D721Med (cell line): ENCODE data around the gene DVL1.

ENCODE experiments used
- DNase-seq: peaks from one replicate; pipeline ENCODE4 v3.0.0; 2011; ENCODE audit warnings: low spot score; ENCODE audit not compliant: insufficient read length
- FAIRE-seq: peaks from 2 replicates; lab custom pipeline; 2011; peaks lifted over from hg19 to GRCh38; lab: Jason Lieb, UNC
- TF ChIP-seq, protein P1 (sequence below): IDR thresholded peaks from 2 replicates; pipeline ENCODE4 v1.5.1; 2012; ENCODE audit warnings: mild to moderate bottlenecking, control low read depth; ENCODE audit not compliant: insufficient read depth; ENCODE audit errors: missing control alignments

DVL1 gene

DNA sequence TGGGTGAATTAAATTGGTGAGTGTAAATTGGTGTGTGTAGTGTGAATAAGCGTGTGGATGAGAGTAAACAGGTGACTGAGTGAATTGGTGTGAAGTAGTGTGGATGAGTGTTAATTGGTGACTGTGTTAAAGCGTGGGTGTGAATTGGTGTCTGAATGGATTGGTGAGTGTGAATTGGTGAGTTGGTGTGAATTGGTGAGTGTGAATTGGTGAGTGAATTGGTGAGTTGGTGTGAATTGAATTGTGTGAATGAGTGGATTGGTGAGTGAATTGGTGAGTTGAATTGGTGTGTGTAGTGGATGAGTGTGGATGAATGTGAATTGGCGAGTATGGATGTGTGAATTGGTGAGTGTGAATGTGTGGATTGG, 17.5 kb upstream of the DVL1 start:
- FAIRE-seq (no peak), DNase-seq (no peak)
- TF ChIP-seq, protein P1, sequence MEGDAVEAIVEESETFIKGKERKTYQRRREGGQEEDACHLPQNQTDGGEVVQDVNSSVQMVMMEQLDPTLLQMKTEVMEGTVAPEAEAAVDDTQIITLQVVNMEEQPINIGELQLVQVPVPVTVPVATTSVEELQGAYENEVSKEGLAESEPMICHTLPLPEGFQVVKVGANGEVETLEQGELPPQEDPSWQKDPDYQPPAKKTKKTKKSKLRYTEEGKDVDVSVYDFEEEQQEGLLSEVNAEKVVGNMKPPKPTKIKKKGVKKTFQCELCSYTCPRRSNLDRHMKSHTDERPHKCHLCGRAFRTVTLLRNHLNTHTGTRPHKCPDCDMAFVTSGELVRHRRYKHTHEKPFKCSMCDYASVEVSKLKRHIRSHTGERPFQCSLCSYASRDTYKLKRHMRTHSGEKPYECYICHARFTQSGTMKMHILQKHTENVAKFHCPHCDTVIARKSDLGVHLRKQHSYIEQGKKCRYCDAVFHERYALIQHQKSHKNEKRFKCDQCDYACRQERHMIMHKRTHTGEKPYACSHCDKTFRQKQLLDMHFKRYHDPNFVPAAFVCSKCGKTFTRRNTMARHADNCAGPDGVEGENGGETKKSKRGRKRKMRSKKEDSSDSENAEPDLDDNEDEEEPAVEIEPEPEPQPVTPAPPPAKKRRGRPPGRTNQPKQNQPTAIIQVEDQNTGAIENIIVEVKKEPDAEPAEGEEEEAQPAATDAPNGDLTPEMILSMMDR, result no peak

DNA sequence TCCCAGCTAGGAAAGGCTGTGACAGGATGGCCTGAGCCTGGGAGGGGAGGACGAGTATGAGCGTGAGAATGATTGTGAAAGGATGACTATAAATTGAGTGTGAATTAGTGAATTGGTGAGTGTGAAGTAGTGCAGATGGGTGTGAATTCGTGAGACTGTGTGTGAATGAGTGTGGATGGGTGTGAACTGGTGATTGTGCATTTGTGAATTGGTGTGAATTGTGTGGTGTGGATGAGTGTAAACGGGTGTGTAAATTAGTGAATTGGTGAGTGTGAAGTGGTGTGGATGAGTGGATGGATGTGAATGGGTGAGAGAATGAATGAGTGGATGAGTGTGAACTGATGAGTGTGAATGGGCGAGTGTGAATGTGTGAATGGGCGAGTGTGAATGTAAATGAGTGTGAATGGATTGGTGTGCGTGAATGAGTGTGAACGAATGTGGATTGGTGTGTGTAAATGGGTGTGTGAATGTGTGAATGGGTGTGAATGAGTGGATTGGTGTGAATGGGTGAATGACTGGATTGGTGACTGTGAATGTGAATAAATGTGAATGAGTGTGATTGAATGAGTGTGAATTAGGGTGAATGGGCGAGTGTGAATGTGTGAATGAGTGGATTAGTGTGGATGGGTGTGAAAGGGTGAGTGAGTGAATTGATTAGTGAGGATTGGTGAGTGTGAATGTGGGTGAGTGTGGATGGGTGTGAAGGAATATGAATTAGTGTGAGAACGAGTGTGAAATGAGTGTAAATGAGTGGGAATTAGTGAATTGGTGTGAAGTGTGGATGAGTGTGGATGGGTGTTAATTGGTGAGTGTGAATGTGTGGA, 16.9 kb upstream of the DVL1 start:
- TF ChIP-seq, protein P1, result no peak

DNA sequence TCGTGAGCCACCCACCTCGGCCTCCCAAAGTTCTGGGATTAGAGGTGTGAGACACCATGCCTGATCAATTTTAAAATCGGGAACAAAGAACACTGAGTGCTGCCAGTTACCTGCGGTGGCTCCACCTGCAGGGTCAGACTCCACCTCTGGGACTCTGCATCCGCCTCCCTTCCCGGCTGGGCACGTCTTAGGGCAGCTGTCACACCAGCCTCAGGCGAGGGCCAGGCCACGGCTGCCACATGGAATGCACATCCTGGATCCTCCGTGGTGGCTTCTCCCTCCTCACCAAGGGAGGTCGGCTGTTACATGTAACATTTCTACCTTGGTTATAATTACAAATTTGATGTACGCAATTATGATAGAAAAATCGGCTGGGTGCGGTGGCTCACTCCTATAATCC, 15.0 kb upstream of the DVL1 start:
- FAIRE-seq (no peak), DNase-seq (no peak)
- TF ChIP-seq, protein P1, result no peak

More for the DNA sequence above, 16.9 kb upstream of the DVL1 start:
- DNase-seq (no peak), FAIRE-seq (no peak)

DNA sequence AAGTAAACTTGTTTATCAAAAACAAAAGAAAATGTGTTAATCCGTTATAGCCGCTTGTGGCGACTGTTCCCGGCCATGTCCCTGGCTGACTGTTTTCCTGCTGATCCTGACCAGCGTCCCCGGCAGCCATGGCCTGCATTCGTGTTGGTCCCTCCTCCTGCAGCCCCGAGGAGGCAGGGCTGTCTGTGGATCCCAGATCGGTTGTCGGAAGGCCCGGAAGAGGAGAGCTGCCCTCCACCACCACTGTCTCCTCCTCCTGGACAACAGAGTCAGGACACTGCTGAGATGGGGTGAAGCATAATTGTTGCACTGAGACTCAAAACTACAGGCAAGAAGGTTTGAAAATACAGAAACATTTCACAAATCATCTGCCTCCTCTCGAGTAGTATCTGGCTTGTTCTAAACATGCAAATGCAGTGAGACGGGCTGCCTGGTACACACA, 12.8 kb upstream of the DVL1 start:
- TF ChIP-seq, protein P1, result no peak
- DNase-seq, result no peak
- no peak for FAIRE-seq

DNA sequence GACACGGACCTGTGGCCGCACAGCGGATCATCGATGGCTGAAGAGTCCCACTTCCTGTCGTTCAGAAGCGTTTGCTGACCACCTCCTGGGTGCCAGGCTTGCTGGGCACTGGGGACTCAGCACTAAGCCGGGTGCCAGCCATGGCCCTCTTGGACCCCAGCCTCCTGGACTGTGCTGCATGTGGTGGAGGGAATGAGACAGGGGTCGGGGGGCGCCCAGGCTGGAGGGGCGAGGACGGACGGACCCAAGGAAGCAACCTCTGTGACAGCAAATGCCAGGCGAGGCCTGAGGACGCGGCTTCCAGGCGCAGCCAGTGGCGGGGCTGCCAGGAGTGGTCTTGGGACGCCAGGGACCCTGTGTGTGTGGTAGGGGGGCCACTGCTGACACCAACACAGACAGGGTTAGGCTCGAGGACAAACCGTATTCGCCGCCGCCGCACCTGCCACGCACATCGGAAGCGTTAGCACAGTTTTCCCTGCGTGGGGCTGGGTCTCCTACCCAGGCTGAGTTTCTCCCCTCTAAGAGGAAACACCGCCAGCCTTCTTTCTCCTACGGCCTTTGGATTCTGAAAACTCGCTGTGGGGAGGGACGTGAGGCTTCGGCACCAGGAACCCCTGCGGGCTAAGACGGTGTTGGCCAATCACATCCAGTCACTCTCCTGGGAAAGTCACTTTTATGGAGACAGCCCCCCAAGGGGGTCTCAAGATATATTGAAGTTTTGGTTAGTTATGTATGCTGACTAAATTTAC, 12.2 kb upstream of the DVL1 start:
- TF ChIP-seq, protein P1, result no peak
- FAIRE-seq (no peak), DNase-seq (no peak)

DNA sequence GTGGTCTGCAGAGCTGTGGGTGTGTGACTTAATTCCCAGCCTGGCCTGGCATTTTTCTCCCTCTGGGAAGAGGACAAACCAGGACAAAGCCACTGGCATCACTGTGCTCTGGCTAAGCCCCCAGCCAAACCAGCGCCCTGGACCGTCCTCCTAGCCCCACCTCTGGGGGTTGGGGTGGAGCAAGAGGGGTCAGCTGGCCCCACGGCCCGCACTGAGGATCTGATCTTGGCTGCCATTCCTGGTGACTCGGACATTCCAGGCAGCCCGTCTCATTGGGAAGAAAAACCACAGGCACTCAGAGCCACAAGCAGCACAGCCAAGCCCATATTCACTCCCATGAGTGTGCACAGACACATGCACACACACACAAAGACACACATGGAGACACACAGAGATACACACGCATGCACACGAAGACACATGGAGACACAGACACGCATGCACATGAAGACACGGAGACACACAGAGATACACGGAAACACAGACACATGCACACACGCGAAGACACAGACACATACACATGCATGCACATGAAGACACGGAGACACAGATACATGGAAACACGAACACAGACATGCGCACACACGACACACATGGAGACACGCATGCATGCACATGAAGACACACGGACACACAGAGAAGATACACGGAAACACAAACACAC, 11.4 kb upstream of the DVL1 start:
- FAIRE-seq, result no peak
- no peak for DNase-seq
- TF ChIP-seq, protein P1, result no peak
